Keratinocyte (primary cell): ENCODE measurements around the gene KRTAP25-1. TPM values are rescaled to one million over a fixed set of nuclear protein-coding genes. Genes with fewer than 3 reads are reported as not detected.

Experiments used
- DNase-seq: peaks from one replicate; pipeline ENCODE4 v3.0.0-alpha.2; 2011; ENCODE audit warnings: low read depth, missing footprints, low spot score
- FAIRE-seq: peaks from 2 replicates; lab custom pipeline; 2011; peaks lifted over from hg19 to GRCh38; lab: Jason Lieb, UNC
- H2AFZ ChIP-seq: 2 replicates; pipeline ENCODE4 v1.6.0; 2012; ENCODE audit warnings: low read length, control low read depth, inconsistent platforms; ENCODE audit not compliant: control insufficient read depth
- H3K27ac ChIP-seq: 2 replicates; pipeline ENCODE4 v1.5.1; 2011; ENCODE audit warnings: low read length; ENCODE audit not compliant: control insufficient read depth, insufficient read depth
- H3K27me3 ChIP-seq: 3 replicates; pipeline ENCODE4 v1.6.0; 2011; ENCODE audit warnings: low read length; ENCODE audit not compliant: control insufficient read depth, insufficient read depth; ENCODE audit errors: extremely low read depth
- H3K36me3 ChIP-seq, 2 experiments: 2 replicates in 1 of 2; 3 replicates in 1 of 2; pipeline ENCODE4 v1.5.1; 2011; ENCODE audit warnings: low read length in 2 of 2, mild to moderate bottlenecking in 1 of 2; ENCODE audit not compliant: control insufficient read depth in 2 of 2, insufficient read depth in 2 of 2; ENCODE audit errors: extremely low read depth in 1 of 2
- H3K4me1 ChIP-seq: 3 replicates; pipeline ENCODE4 v1.5.1; 2011; ENCODE audit warnings: low read length; ENCODE audit not compliant: control insufficient read depth, insufficient read depth; ENCODE audit errors: extremely low read depth
- H3K4me2 ChIP-seq: 3 replicates; pipeline ENCODE4 v1.6.0; 2011; ENCODE audit warnings: low read depth, low read length; ENCODE audit not compliant: control insufficient read depth, insufficient read depth; ENCODE audit errors: extremely low read depth
- H3K4me3 ChIP-seq, 3 experiments: fragments of 200-600 bp in 1 of 3; sonication (generic) in 1 of 3; 2 replicates in 2 of 3; 3 replicates in 1 of 3; pipeline ENCODE4 v1.5.1; 2011 to 2016; ENCODE audit warnings: low read length in 3 of 3, mild to moderate bottlenecking in 3 of 3, control low read depth in 2 of 3, inconsistent platforms in 1 of 3, low read depth in 1 of 3, mixed read lengths in 1 of 3, mixed run types in 1 of 3, moderate library complexity in 1 of 3; ENCODE audit not compliant: control insufficient read depth in 2 of 3, insufficient read depth in 2 of 3; ENCODE audit errors: extremely low read depth in 1 of 3
- H3K79me2 ChIP-seq: 2 replicates; pipeline ENCODE4 v1.6.0; 2012; ENCODE audit warnings: low read length; ENCODE audit not compliant: control insufficient read depth, insufficient read depth
- H3K9ac ChIP-seq: 3 replicates; pipeline ENCODE4 v1.6.0; 2011; ENCODE audit warnings: low read length; ENCODE audit not compliant: control insufficient read depth, insufficient read depth; ENCODE audit errors: extremely low read depth
- H3K9me1 ChIP-seq: 3 replicates; pipeline ENCODE4 v1.6.0; 2011; ENCODE audit warnings: low read length; ENCODE audit not compliant: control insufficient read depth, insufficient read depth; ENCODE audit errors: extremely low read depth
- H3K9me3 ChIP-seq: 2 replicates; pipeline ENCODE4 v1.5.1; 2012; ENCODE audit warnings: low read depth, low read length; ENCODE audit not compliant: control insufficient read depth
- H4K20me1 ChIP-seq: 3 replicates; pipeline ENCODE4 v1.6.0; 2011; ENCODE audit warnings: low read length; ENCODE audit not compliant: control insufficient read depth, insufficient read depth; ENCODE audit errors: extremely low read depth
- CTCF ChIP-seq, 3 experiments: IDR thresholded peaks in 1 of 3; conservative IDR thresholded peaks in 1 of 3; optimal IDR thresholded peaks in 1 of 3; 2 replicates in 2 of 3; 3 replicates in 1 of 3; pipeline versions ENCODE3 to v1.5.1; 2011; ENCODE audit warnings: low read length in 3 of 3, mild to moderate bottlenecking in 3 of 3, moderate library complexity in 2 of 3, control low read depth in 1 of 3, inconsistent platforms in 1 of 3; ENCODE audit not compliant: insufficient read depth in 2 of 3; ENCODE audit errors: extremely low read depth in 1 of 3
- EZH2 ChIP-seq: IDR thresholded peaks from one replicate; pipeline ENCODE4 v1.6.1; 2012; ENCODE audit warnings: inconsistent platforms, mild to moderate bottlenecking, low read length, moderate library complexity
- dilution Hi-C: fragments of 300-500 bp; cut with MboI; formaldehyde crosslinking; loops from one replicate; pipeline ENCODE4 v1.7.0; 2020; ENCODE audit warnings: low sequenced_read_pairs; ENCODE audit not compliant: extremely low pct_ligation_motif_present
- polyA plus RNA-seq, 5 experiments: library from polyadenylated mRNA; depleted of rRNA in 3 of 5; stranded (reverse) in 3 of 5; stranded (forward) in 1 of 5; unstranded in 1 of 5; fragments of >200 nt; gene quantifications; 1 replicate in 1 of 5; 2 replicates in 3 of 5; 3 replicates in 1 of 5; pipeline versions ENCODE4 v1.2.1 to v1.2.3, GENCODE V29; 2011 to 2012; ENCODE audit warnings: missing spikeins in 2 of 5, low read depth in 1 of 5, low replicate concordance in 1 of 5

KRTAP25-1 gene
- polyA plus RNA-seq, 1 donor (not counting 4 experiments of a cell fraction or from before 2014, with no cell fraction given): not detected

DNA sequence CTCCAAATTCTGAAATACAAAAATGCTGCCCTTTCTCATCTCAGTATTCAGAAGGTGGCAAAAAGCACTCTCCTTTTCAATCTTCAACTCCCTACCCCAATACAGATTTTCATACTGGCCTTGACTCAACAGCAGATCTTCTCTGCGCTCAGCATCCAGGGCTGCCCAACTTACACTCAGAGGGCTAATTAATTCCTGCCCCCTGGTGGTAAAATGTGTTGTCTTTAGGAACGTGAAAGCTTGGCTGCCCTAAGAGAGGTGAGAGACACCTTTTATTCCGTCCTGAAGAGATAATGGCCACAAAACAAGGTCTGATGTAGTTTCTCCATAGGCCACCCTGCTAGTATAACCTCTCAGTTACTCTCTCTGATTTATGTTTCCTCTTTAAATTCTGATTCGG lies 31.5 kb downstream of the KRTAP25-1 start:
- no peak overlapping the region for H3K4me2 ChIP-seq
- H3K27ac ChIP-seq: no peak overlapping the region
- peak; percentile 86 for FAIRE-seq
- H3K9ac ChIP-seq: no peak overlapping the region
- no peaks in the 10 kb centered on the region for H3K9me3 ChIP-seq
- TF ChIP-seq EZH2 (no peak), CTCF (optimal IDR thresholded peaks at IDR 0.05 in 1 of 3, IDR thresholded peaks at IDR 0.05 in 1 of 3, conservative IDR thresholded peaks at IDR 0.05 in 1 of 3; ENCODE audit: extremely low read depth in 1 of 3, insufficient read depth in 2 of 3, low read length in 3 of 3) (peak; percentile 54 to 73 (median 55))
- H4K20me1 ChIP-seq: no peaks in the 10 kb centered on the region
- H3K9me1 ChIP-seq: no peaks in the 10 kb centered on the region
- peaks cover 6% of the 10 kb centered on the region for H3K4me1 ChIP-seq
- H3K36me3 ChIP-seq: no peaks in the 10 kb centered on the region
- dilution Hi-C loops: no loop called here
- H3K27me3 ChIP-seq: no peaks in the 10 kb centered on the region
- no peak overlapping the region for H3K4me3 ChIP-seq
- H2AFZ ChIP-seq: no peak overlapping the region
- H3K79me2 ChIP-seq: no peaks in the 10 kb centered on the region
- no peak for DNase-seq

- Histone ChIP-seq H3K27me3 (no peaks in the 10 kb centered on the region), H3K4me2 (no peak overlapping the region), H2AFZ (peak overlapping the region; percentile 16), H3K4me3 (no peak overlapping the region), H4K20me1 (no peaks in the 10 kb centered on the region), H3K4me1 (peaks cover 6% of the 10 kb centered on the region), H3K79me2 (no peaks in the 10 kb centered on the region), H3K36me3 (no peaks in the 10 kb centered on the region), H3K27ac (peak overlapping the region; percentile 10), H3K9me3 (no peaks in the 10 kb centered on the region), H3K9ac (no peak overlapping the region), H3K9me1 (no peaks in the 10 kb centered on the region)
- dilution Hi-C loops: no loop called here
- TF ChIP-seq EZH2 (no peak), CTCF (optimal IDR thresholded peaks at IDR 0.05 in 1 of 3, IDR thresholded peaks at IDR 0.05 in 1 of 3, conservative IDR thresholded peaks at IDR 0.05 in 1 of 3; ENCODE audit: extremely low read depth in 1 of 3, insufficient read depth in 2 of 3, low read length in 3 of 3) (no peak)
- FAIRE-seq (no peak), DNase-seq (no peak)
Measured at GRCh38 chr21:30256100-30256499, 33.2 kb downstream of the KRTAP25-1 start.
